ENCODE measurements around the gene BFAR.

BFAR gene

GRCh38 chr16:14608604-14609003 lies 24.1 kb upstream of the BFAR start:
- Histone ChIP-seq H2BK15ac (ENCODE audit: low read length) (no peak overlapping the region), H4K8ac (ENCODE audit: low read depth, low read length) (no peak overlapping the region), H3K14ac (ENCODE audit: low read length) (no peak overlapping the region), H2BK120ac (ENCODE audit: low read depth, low read length) (no peak overlapping the region), H3K4me2 (ENCODE audit: insufficient read depth, low read length, poor library complexity, severe bottlenecking) (no peak overlapping the region), H3K4ac (ENCODE audit: low read length) (no peak overlapping the region), H3K27ac (replicated peaks; ENCODE audit: low read length) (no peak overlapping the region), H2BK5ac (ENCODE audit: low read length) (no peak overlapping the region), H2AK5ac (ENCODE audit: low read depth, low read length) (no peak overlapping the region), H3K4me3 (ENCODE audit: low read length in 2 of 2) (no peak overlapping the region), H3K9me3 (replicated peaks in 1 of 2; ENCODE audit: control insufficient read depth in 2 of 2, insufficient read depth in 1 of 2, low read depth in 1 of 2, low read length in 2 of 2) (no peaks in the 10 kb centered on the region), H2AFZ (ENCODE audit: low read length) (no peak overlapping the region), H3K27me3 (ENCODE audit: control insufficient read depth in 3 of 3, insufficient read depth in 3 of 3, low read depth in 1 of 3, low read length in 3 of 3) (no peaks in the 10 kb centered on the region), H3K4me1 (ENCODE audit: control insufficient read depth in 2 of 2, insufficient read depth in 1 of 2, low read depth in 1 of 2, low read length in 2 of 2) (peaks cover 0 to 2% of the 10 kb centered on the region in 2 donors), H3K18ac (ENCODE audit: low read length) (no peak overlapping the region), H3K36me3 (replicated peaks in 1 of 2; ENCODE audit: control insufficient read depth in 2 of 2, insufficient read depth in 2 of 2, low read length in 2 of 2) (peaks cover 21 to 91% of the 10 kb centered on the region in 2 donors), H4K91ac (ENCODE audit: low read depth, low read length, poor library complexity) (no peak overlapping the region), H3K23ac (ENCODE audit: low read depth, low read length, poor library complexity) (no peak overlapping the region), H2BK12ac (ENCODE audit: low read length) (no peak overlapping the region), H3K79me1 (ENCODE audit: low read depth, low read length) (no peaks in the 10 kb centered on the region), H3K9ac (ENCODE audit: low read depth, low read length, poor library complexity) (no peak overlapping the region)
- no CpG with 5 or more reads among the region's 6 CpGs for WGBS, 2 donors (ENCODE audit: extremely low coverage in 2 of 2, insufficient read length in 2 of 2, insufficient replicate concordance in 1 of 2)
- no peak for DNase-seq (ENCODE audit: low spot score)

DNA sequence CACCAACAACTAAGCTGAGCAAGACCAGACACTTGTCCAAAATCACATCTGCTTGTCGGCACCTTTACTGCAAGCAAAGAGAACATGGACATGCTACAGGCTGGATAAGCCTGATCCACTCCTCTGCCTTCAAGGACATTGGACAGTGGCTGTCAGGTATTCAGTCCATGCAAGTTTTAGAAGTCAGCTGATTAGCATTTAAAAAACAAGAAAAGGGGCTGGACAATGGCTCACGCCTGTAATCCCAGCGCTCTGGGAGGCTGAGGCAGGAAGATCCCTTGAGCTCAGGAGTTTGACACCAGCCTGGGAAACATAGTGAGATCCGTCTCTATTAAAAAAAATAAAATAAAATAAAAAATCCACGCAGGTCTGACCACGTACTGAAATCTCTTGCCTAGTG lies 23.0 kb upstream of the BFAR start:
- Histone ChIP-seq H2BK12ac (ENCODE audit: low read length) (no peak overlapping the region), H3K23ac (ENCODE audit: low read depth, low read length, poor library complexity) (no peak overlapping the region), H3K9me3 (replicated peaks in 1 of 2; ENCODE audit: control insufficient read depth in 2 of 2, insufficient read depth in 1 of 2, low read depth in 1 of 2, low read length in 2 of 2) (no peaks in the 10 kb centered on the region), H2BK120ac (ENCODE audit: low read depth, low read length) (no peak overlapping the region), H3K4me2 (ENCODE audit: insufficient read depth, low read length, poor library complexity, severe bottlenecking) (no peak overlapping the region), H3K27ac (replicated peaks; ENCODE audit: low read length) (no peak overlapping the region), H3K36me3 (replicated peaks in 1 of 2; ENCODE audit: control insufficient read depth in 2 of 2, insufficient read depth in 2 of 2, low read length in 2 of 2) (peaks cover 26 to 94% of the 10 kb centered on the region in 2 donors), H3K79me1 (ENCODE audit: low read depth, low read length) (no peaks in the 10 kb centered on the region), H2BK5ac (ENCODE audit: low read length) (no peak overlapping the region), H4K8ac (ENCODE audit: low read depth, low read length) (no peak overlapping the region), H2AK5ac (ENCODE audit: low read depth, low read length) (no peak overlapping the region), H2BK15ac (ENCODE audit: low read length) (no peak overlapping the region), H3K9ac (ENCODE audit: low read depth, low read length, poor library complexity) (no peak overlapping the region), H3K14ac (ENCODE audit: low read length) (no peak overlapping the region), H3K4me1 (ENCODE audit: control insufficient read depth in 2 of 2, insufficient read depth in 1 of 2, low read depth in 1 of 2, low read length in 2 of 2) (peaks cover 0 to 2% of the 10 kb centered on the region in 2 donors), H4K91ac (ENCODE audit: low read depth, low read length, poor library complexity) (no peak overlapping the region), H2AFZ (ENCODE audit: low read length) (no peak overlapping the region), H3K4me3 (ENCODE audit: low read length in 2 of 2) (no peak overlapping the region), H3K27me3 (ENCODE audit: control insufficient read depth in 3 of 3, insufficient read depth in 3 of 3, low read depth in 1 of 3, low read length in 3 of 3) (no peaks in the 10 kb centered on the region), H3K4ac (ENCODE audit: low read length) (no peak overlapping the region), H3K18ac (ENCODE audit: low read length) (no peak overlapping the region)
- DNase-seq (ENCODE audit: low spot score): no peak
- WGBS, 2 donors (ENCODE audit: extremely low coverage in 2 of 2, insufficient read length in 2 of 2, insufficient replicate concordance in 1 of 2): no CpG with 5 or more reads among the region's 6 CpGs

DNA sequence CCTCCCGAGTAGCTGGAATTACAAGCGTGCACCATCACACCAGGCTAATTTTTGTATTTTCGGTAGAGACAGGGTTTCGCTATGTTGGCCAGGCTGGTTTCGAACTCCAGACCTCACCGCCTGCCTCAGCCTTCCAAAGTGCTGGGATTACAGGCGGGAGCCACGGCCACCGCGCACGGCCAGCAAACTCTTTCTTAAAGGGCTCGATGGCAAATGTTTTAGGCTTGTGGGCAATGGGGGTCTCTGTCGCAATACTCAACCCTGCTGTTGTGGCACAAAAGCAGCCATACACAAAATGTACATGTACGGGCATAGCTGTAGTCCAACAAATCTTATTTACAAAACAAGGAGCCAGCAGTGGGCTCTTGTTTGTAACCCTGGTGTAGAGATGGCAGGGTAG lies 21.1 kb upstream of the BFAR start:
- no CpG with 5 or more reads among the region's 14 CpGs for WGBS, 2 donors (ENCODE audit: extremely low coverage in 2 of 2, insufficient read length in 2 of 2, insufficient replicate concordance in 1 of 2)

GRCh38 chr16:14613991-14614390 lies 18.8 kb upstream of the BFAR start:
- no peak overlapping the region for H2BK120ac ChIP-seq (ENCODE audit: low read depth, low read length)
- no peak overlapping the region for H2AFZ ChIP-seq (ENCODE audit: low read length)
- no peak overlapping the region for H4K8ac ChIP-seq (ENCODE audit: low read depth, low read length)
- no peak overlapping the region for H2BK12ac ChIP-seq (ENCODE audit: low read length)
- no peak overlapping the region for H2AK5ac ChIP-seq (ENCODE audit: low read depth, low read length)
- DNase-seq (ENCODE audit: low spot score): no peak
- H3K79me1 ChIP-seq (ENCODE audit: low read depth, low read length): no peaks in the 10 kb centered on the region
- H3K14ac ChIP-seq (ENCODE audit: low read length): no peak overlapping the region
- WGBS, 2 donors (ENCODE audit: extremely low coverage in 2 of 2, insufficient read length in 2 of 2, insufficient replicate concordance in 1 of 2): no CpG with 5 or more reads among the region's 4 CpGs
- no peaks in the 10 kb centered on the region for H3K27me3 ChIP-seq (ENCODE audit: control insufficient read depth in 3 of 3, insufficient read depth in 3 of 3, low read depth in 1 of 3, low read length in 3 of 3)
- no peak overlapping the region for H3K4me2 ChIP-seq (ENCODE audit: insufficient read depth, low read length, poor library complexity, severe bottlenecking)
- peaks cover 0 to 2% of the 10 kb centered on the region in 2 donors for H3K4me1 ChIP-seq (ENCODE audit: control insufficient read depth in 2 of 2, insufficient read depth in 1 of 2, low read depth in 1 of 2, low read length in 2 of 2)
- H3K4ac ChIP-seq (ENCODE audit: low read length): no peak overlapping the region
- H3K4me3 ChIP-seq (ENCODE audit: low read length in 2 of 2): no peak overlapping the region
- H2BK15ac ChIP-seq (ENCODE audit: low read length): no peak overlapping the region
- no peak overlapping the region for H3K9ac ChIP-seq (ENCODE audit: low read depth, low read length, poor library complexity)
- no peak overlapping the region for H3K18ac ChIP-seq (ENCODE audit: low read length)
- no peak overlapping the region for H2BK5ac ChIP-seq (ENCODE audit: low read length)
- H3K36me3 ChIP-seq (replicated peaks in 1 of 2; ENCODE audit: control insufficient read depth in 2 of 2, insufficient read depth in 2 of 2, low read length in 2 of 2): peaks cover 18 to 84% of the 10 kb centered on the region in 2 donors
- H3K23ac ChIP-seq (ENCODE audit: low read depth, low read length, poor library complexity): no peak overlapping the region
- H3K27ac ChIP-seq (replicated peaks; ENCODE audit: low read length): no peak overlapping the region
- H3K9me3 ChIP-seq (replicated peaks in 1 of 2; ENCODE audit: control insufficient read depth in 2 of 2, insufficient read depth in 1 of 2, low read depth in 1 of 2, low read length in 2 of 2): no peaks in the 10 kb centered on the region
- H4K91ac ChIP-seq (ENCODE audit: low read depth, low read length, poor library complexity): no peak overlapping the region

More for the DNA sequence above, 21.1 kb upstream of the BFAR start:
- H3K4me2 ChIP-seq (ENCODE audit: insufficient read depth, low read length, poor library complexity, severe bottlenecking): no peak overlapping the region
- no peak overlapping the region for H3K9ac ChIP-seq (ENCODE audit: low read depth, low read length, poor library complexity)
- no peak overlapping the region for H3K4ac ChIP-seq (ENCODE audit: low read length)
- no peak for DNase-seq (ENCODE audit: low spot score)
- no peak overlapping the region for H2BK12ac ChIP-seq (ENCODE audit: low read length)
- no peak overlapping the region for H3K27ac ChIP-seq (replicated peaks; ENCODE audit: low read length)
- no peaks in the 10 kb centered on the region for H3K27me3 ChIP-seq (ENCODE audit: control insufficient read depth in 3 of 3, insufficient read depth in 3 of 3, low read depth in 1 of 3, low read length in 3 of 3)
- H2BK15ac ChIP-seq (ENCODE audit: low read length): no peak overlapping the region
- H4K91ac ChIP-seq (ENCODE audit: low read depth, low read length, poor library complexity): no peak overlapping the region
- no peak overlapping the region for H3K23ac ChIP-seq (ENCODE audit: low read depth, low read length, poor library complexity)
- no peak overlapping the region for H3K18ac ChIP-seq (ENCODE audit: low read length)
- H3K79me1 ChIP-seq (ENCODE audit: low read depth, low read length): no peaks in the 10 kb centered on the region
- no peak overlapping the region for H3K4me3 ChIP-seq (ENCODE audit: low read length in 2 of 2)
- no peak overlapping the region for H2AK5ac ChIP-seq (ENCODE audit: low read depth, low read length)
- no peak overlapping the region for H2BK120ac ChIP-seq (ENCODE audit: low read depth, low read length)
- peaks cover 25 to 94% of the 10 kb centered on the region in 2 donors for H3K36me3 ChIP-seq (replicated peaks in 1 of 2; ENCODE audit: control insufficient read depth in 2 of 2, insufficient read depth in 2 of 2, low read length in 2 of 2)
- H2AFZ ChIP-seq (ENCODE audit: low read length): no peak overlapping the region
- no peak overlapping the region for H3K14ac ChIP-seq (ENCODE audit: low read length)
- peak overlapping the region; percentile 39 for H2BK5ac ChIP-seq (ENCODE audit: low read length)
- no peak overlapping the region for H4K8ac ChIP-seq (ENCODE audit: low read depth, low read length)
- H3K4me1 ChIP-seq (ENCODE audit: control insufficient read depth in 2 of 2, insufficient read depth in 1 of 2, low read depth in 1 of 2, low read length in 2 of 2): peaks cover 0 to 2% of the 10 kb centered on the region in 2 donors
- no peaks in the 10 kb centered on the region for H3K9me3 ChIP-seq (replicated peaks in 1 of 2; ENCODE audit: control insufficient read depth in 2 of 2, insufficient read depth in 1 of 2, low read depth in 1 of 2, low read length in 2 of 2)
